Measurements from ENCODE around the gene ITPK1. TPM values are rescaled to one million over a fixed set of nuclear protein-coding genes. Genes with fewer than 3 reads are reported as not detected.

The ITPK1 gene
- total RNA-seq, 4 donors from 2014 or later: 43.9 to 56.1 (median 44.5) TPM

DNA sequence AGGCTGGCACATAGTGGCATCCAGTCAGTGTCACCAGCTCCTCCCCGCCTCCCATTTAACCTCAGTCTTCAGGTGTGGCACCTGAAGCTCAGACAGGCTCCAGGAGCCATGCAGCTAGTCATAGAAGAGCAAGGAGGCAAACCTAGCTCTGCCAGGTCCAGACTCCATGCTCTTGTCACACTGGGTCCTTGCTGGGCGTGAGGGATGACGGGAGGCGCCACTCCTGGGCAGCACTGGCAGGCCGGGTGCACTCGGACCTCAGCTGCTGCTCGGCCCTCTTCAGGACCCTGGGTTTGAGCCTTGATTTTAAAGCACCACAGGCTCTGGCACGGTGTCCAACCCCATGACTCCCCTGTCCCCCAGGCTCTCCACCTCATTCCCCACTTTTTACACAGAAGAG, 24.1 kb downstream of the ITPK1 start:
- intact Hi-C loops (cut with DNase I): no loop called here
- TF ChIP-seq, protein P1, sequence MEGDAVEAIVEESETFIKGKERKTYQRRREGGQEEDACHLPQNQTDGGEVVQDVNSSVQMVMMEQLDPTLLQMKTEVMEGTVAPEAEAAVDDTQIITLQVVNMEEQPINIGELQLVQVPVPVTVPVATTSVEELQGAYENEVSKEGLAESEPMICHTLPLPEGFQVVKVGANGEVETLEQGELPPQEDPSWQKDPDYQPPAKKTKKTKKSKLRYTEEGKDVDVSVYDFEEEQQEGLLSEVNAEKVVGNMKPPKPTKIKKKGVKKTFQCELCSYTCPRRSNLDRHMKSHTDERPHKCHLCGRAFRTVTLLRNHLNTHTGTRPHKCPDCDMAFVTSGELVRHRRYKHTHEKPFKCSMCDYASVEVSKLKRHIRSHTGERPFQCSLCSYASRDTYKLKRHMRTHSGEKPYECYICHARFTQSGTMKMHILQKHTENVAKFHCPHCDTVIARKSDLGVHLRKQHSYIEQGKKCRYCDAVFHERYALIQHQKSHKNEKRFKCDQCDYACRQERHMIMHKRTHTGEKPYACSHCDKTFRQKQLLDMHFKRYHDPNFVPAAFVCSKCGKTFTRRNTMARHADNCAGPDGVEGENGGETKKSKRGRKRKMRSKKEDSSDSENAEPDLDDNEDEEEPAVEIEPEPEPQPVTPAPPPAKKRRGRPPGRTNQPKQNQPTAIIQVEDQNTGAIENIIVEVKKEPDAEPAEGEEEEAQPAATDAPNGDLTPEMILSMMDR (IDR thresholded peaks at IDR 0.05): no peak
- no peak for TF ChIP-seq POLR2A (IDR thresholded peaks at IDR 0.05)
- peak; percentile 76 to 83 for DNase-seq
- WGBS, 2 donors: 38 to 55% methylated on average over 5 to 6 of the region's 8 CpGs
- Histone ChIP-seq H3K9me3 (no peaks in the 10 kb centered on the region), H3K27ac (peak overlapping the region in 2 of 3 donors; percentile 46 to 83), H3K4me1 (peaks cover 25 to 68% of the 10 kb centered on the region in 2 donors), H3K27me3 (no peaks in the 10 kb centered on the region), H3K4me3 (replicated peaks in 1 of 3) (no peak overlapping the region), H3K36me3 (no peaks in the 10 kb centered on the region)

DNA sequence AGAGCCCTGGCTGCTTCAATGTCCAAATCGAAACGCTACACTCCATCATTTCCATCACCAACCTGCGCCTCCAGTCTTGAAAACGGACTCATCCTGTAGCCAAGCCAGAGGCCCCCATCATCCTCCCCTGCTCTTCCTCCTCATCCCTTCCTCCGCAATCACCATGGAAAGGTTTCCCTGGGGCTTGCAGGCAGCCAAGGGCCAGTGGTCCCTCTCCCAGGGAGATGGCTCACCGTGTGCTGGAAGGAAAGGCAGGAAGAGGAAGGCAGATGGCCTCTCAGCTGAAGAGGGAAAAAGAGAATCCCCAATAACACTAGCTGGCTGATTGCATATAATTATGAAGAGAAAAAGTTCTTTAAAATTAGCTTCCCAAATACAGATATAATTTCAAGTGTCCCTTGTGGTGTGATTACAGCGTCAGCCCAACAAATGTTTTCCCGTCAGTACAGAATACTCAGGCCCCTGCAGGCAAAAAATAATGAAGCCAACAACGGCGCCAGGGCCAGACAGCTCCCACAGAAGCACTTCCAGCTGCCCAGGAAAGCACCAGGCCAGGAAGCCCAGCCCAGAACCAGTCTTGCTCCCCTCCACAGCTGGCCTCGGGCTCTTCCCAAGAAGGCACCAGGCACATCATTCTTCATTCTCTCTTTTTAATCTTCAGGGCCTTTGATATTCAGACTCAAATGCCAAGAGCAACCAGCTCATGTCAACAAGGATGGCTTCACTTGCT, 24.7 kb downstream of the ITPK1 start:
- Histone ChIP-seq H3K4me1 (peaks cover 25 to 74% of the 10 kb centered on the region in 2 donors), H3K9me3 (no peaks in the 10 kb centered on the region), H3K27ac (peak overlapping the region in 2 of 3 donors; percentile 40 to 83), H3K36me3 (no peaks in the 10 kb centered on the region), H3K27me3 (no peaks in the 10 kb centered on the region), H3K4me3 (replicated peaks in 1 of 3) (no peak overlapping the region)
- no peak for TF ChIP-seq POLR2A (IDR thresholded peaks at IDR 0.05)
- TF ChIP-seq, protein P1 (IDR thresholded peaks at IDR 0.05): no peak
- 50 to 53% methylated on average over 11 of the region's 11 CpGs for WGBS, 2 donors
- DNase-seq: no peak
- intact Hi-C loops (cut with DNase I): no loop called here

DNA sequence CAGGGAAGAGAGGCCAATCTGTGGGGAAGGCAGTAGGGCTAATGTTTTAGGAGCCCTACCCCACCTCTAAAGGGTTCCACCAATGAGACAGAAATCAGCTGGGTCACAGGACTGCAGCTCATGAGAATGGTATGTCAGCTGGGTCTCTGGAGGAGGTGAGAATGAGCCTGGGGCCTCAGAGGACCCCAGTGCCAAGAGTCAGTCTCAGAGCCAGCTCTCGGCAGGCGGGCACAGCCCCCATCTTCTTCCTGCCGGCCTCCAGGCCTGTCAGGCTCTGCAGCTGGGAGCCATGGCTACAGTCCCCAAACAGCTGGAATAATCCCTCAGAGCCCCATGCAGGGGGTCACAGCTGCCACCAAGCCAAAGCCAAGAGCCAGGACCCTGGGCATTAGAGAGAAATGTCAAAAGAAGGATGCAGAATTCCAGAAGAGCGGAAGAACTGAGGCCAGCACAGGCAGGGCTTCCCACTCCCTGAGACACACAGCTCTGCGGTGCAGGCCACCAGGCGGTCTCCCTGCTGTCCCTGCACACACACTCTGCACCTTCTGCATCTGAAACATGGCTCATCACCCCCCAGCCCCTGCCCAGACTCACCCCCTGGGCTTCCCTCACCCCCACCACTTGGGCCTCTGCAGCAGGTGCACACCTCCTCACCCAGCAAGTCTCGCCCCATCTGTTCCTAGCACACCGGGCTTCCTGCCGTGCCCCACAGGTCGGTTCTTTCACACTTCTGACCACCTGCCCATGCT, 26.0 kb downstream of the ITPK1 start:
- TF ChIP-seq POLR2A (IDR thresholded peaks at IDR 0.05): no peak
- TF ChIP-seq, protein P1 (IDR thresholded peaks at IDR 0.05): no peak
- DNase-seq: no peak
- WGBS, 2 donors: 95% methylated on average over 9 to 10 of the region's 10 CpGs
- Histone ChIP-seq H3K9me3 (no peaks in the 10 kb centered on the region), H3K4me1 (peaks cover 25 to 84% of the 10 kb centered on the region in 2 donors), H3K27ac (peak overlapping the region in 1 of 3 donors; percentile 83), H3K27me3 (no peaks in the 10 kb centered on the region), H3K36me3 (no peaks in the 10 kb centered on the region), H3K4me3 (replicated peaks in 1 of 3) (no peak overlapping the region)
- intact Hi-C loops (cut with DNase I): no loop called here

DNA sequence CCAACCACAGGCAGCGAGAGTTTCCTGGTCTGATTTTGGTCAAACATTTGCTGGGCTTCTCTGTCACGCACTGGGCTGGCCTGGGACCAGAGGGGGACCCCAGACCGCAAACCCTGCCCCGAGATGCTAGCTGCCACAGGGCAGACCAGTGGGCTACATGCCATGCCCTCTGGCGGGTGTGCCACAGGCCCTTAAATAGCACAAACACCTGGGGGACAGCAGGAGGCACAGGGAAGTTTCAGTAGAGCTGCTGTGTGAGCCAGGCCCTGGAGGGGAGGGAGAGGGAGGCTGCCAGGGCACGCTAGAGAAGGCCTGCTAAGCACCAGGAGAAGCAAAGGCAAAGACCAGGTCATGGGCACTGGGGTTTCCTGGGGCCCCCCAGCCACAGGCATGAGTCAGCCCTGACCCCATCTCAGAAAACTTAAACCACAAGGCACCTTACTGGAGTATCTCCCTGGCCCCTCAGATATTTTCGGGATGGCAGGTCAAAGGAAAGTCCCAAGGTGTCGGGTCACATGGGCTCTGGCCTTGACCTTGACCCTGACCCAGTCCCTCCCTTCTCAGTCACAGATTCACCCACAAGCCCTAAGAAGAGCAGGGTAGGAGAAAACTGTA, 29.2 kb downstream of the ITPK1 start:
- 75 to 89% methylated on average over 2 to 8 of the region's 8 CpGs for WGBS, 2 donors
- TF ChIP-seq POLR2A (IDR thresholded peaks at IDR 0.05): no peak
- TF ChIP-seq, protein P1 (IDR thresholded peaks at IDR 0.05): no peak
- DNase-seq: peak in 1 of 2 donors; percentile 32
- intact Hi-C loops (cut with DNase I): no loop called here
- H3K27me3 ChIP-seq: no peaks in the 10 kb centered on the region
- H3K4me3 ChIP-seq (replicated peaks in 1 of 3): no peak overlapping the region
- H3K4me1 ChIP-seq: peaks cover 15 to 85% of the 10 kb centered on the region in 2 donors
- H3K36me3 ChIP-seq: no peaks in the 10 kb centered on the region
- H3K27ac ChIP-seq: peak overlapping the region in 1 of 3 donors; percentile 63
- no peaks in the 10 kb centered on the region for H3K9me3 ChIP-seq

All from thyroid gland (tissue), 4 donors.